HEK293 (cell line): Measurements from ENCODE around the gene HOATZ.

Source experiments
- CTCF ChIA-PET: fragments of 350-600 bp; formaldehyde crosslinking; extraction: SDS; loops from one replicate; lab custom pipeline; 2021; ENCODE audit warnings: antibody characterized with exemption; lab: Yijun Ruan, JAX
- POLR2A ChIA-PET: fragments of 300-600 bp; formaldehyde crosslinking; extraction: SDS; loops from one replicate; lab custom pipeline; 2020; ENCODE audit warnings: antibody characterized with exemption, inconsistent platforms; lab: Yijun Ruan, JAX
- H3K27ac ChIP-seq: fragments of 200-500 bp; sonication (Bioruptor generic); 2 replicates; pipeline ENCODE4 v1.5.1; 2014; ENCODE audit warnings: low read depth, low read length, control low read depth, inconsistent platforms; ENCODE audit errors: extremely low read depth
- H3K36me3 ChIP-seq, 2 experiments: fragments of 200-500 bp in 1 of 2; sonication (Bioruptor generic) in 1 of 2; 1 replicate in 1 of 2; 2 replicates in 1 of 2; pipeline ENCODE4 v1.5.1; 2014 to 2017; ENCODE audit warnings: inconsistent platforms in 2 of 2, low read length in 2 of 2; ENCODE audit not compliant: control insufficient read depth in 2 of 2, insufficient read depth in 1 of 2
- H3K4me1 ChIP-seq: fragments of 200-500 bp; sonication (Bioruptor generic); 2 replicates; pipeline ENCODE4 v1.5.1; 2014; ENCODE audit warnings: mild to moderate bottlenecking, low read length, inconsistent platforms; ENCODE audit not compliant: control insufficient read depth, insufficient read depth
- H3K4me3 ChIP-seq: 2 replicates; pipeline ENCODE4 v1.5.1; 2011; ENCODE audit warnings: low read depth, mild to moderate bottlenecking, control low read depth, low read length, moderate library complexity
- H3K9me3 ChIP-seq: fragments of 200-500 bp; sonication (Bioruptor generic); 2 replicates; pipeline ENCODE4 v1.5.1; 2014; ENCODE audit warnings: low read depth, low read length, inconsistent platforms; ENCODE audit not compliant: control insufficient read depth, insufficient read depth
- GLIS1 ChIP-seq: fragments of 450-650 bp; formaldehyde crosslinking; IDR thresholded peaks from 2 replicates; pipeline ENCODE4 v1.5.1; 2016; ENCODE audit warnings: missing biosample characterization, missing genetic modification characterization
- PBX3 ChIP-seq: sonication (generic); formaldehyde crosslinking; IDR thresholded peaks from 2 replicates; pipeline ENCODE4 v1.8.1; 2022; ENCODE audit warnings: mild to moderate bottlenecking, moderate library complexity, missing genetic modification reagents
- RBAK ChIP-seq: fragments of 450-650 bp; formaldehyde crosslinking; IDR thresholded peaks from 2 replicates; pipeline ENCODE4 v1.5.1; 2016; ENCODE audit warnings: missing biosample characterization, missing genetic modification characterization
- TRIM28 ChIP-seq: IDR thresholded peaks from 2 replicates; pipeline ENCODE4 v1.6.1; 2011; ENCODE audit warnings: low read length, control low read depth, borderline replicate concordance
- ZNF138 ChIP-seq: fragments of 450-650 bp; formaldehyde crosslinking; IDR thresholded peaks from 2 replicates; pipeline ENCODE4 v1.5.1; 2016; ENCODE audit warnings: missing biosample characterization, missing genetic modification characterization, borderline replicate concordance
- ZNF214 ChIP-seq: fragments of 450-650 bp; formaldehyde crosslinking; IDR thresholded peaks from 2 replicates; pipeline ENCODE4 v1.5.1; 2017; ENCODE audit warnings: missing biosample characterization, mild to moderate bottlenecking, missing genetic modification characterization, borderline replicate concordance
- ZNF239 ChIP-seq: fragments of 450-650 bp; formaldehyde crosslinking; IDR thresholded peaks from 2 replicates; pipeline ENCODE4 v1.5.1; 2016; ENCODE audit warnings: missing biosample characterization, missing genetic modification characterization
- ZNF426 ChIP-seq: fragments of 450-650 bp; formaldehyde crosslinking; IDR thresholded peaks from 2 replicates; pipeline ENCODE4 v1.5.1; 2017; ENCODE audit warnings: missing biosample characterization, missing genetic modification characterization, mild to moderate bottlenecking, inconsistent platforms, moderate library complexity
- ZNF433 ChIP-seq: fragments of 450-650 bp; formaldehyde crosslinking; IDR thresholded peaks from 2 replicates; pipeline ENCODE4 v1.5.1; 2016; ENCODE audit warnings: missing biosample characterization, missing genetic modification characterization, low read depth
- ZNF521 ChIP-seq: fragments of 450-650 bp; formaldehyde crosslinking; IDR thresholded peaks from 2 replicates; pipeline ENCODE4 v1.5.1; 2017; ENCODE audit warnings: missing biosample characterization, mild to moderate bottlenecking, missing genetic modification characterization
- ZNF548 ChIP-seq: fragments of 450-650 bp; formaldehyde crosslinking; IDR thresholded peaks from 2 replicates; pipeline ENCODE4 v1.5.1; 2016; ENCODE audit warnings: missing biosample characterization, missing genetic modification characterization
- ZNF549 ChIP-seq: fragments of 450-650 bp; IDR thresholded peaks from 2 replicates; pipeline ENCODE4 v1.5.1; 2018; ENCODE audit warnings: missing biosample characterization, missing genetic modification characterization, mild to moderate bottlenecking, inconsistent platforms, moderate library complexity
- ZNF610 ChIP-seq: fragments of 450-650 bp; formaldehyde crosslinking; IDR thresholded peaks from 2 replicates; pipeline ENCODE4 v1.5.1; 2016; ENCODE audit warnings: missing biosample characterization, missing genetic modification characterization, borderline replicate concordance
- ZNF623 ChIP-seq: fragments of 450-650 bp; formaldehyde crosslinking; IDR thresholded peaks from 2 replicates; pipeline ENCODE4 v1.5.1; 2016; ENCODE audit warnings: missing biosample characterization, missing genetic modification characterization
- ZNF624 ChIP-seq: fragments of 450-650 bp; formaldehyde crosslinking; IDR thresholded peaks from 2 replicates; pipeline ENCODE4 v1.5.1; 2017; ENCODE audit warnings: missing biosample characterization, missing genetic modification characterization
- ZNF626 ChIP-seq: fragments of 450-650 bp; sonication (Bioruptor Pico); formaldehyde crosslinking; IDR thresholded peaks from 2 replicates; pipeline ENCODE4 v1.5.1; 2018; ENCODE audit warnings: missing biosample characterization, missing genetic modification characterization, inconsistent platforms
- ZNF830 ChIP-seq: fragments of 450-650 bp; IDR thresholded peaks from 2 replicates; pipeline ENCODE4 v1.5.0; 2018; ENCODE audit warnings: missing biosample characterization, missing genetic modification characterization, low read depth, mild to moderate bottlenecking, moderate library complexity
- ZSCAN23 ChIP-seq: fragments of 450-650 bp; formaldehyde crosslinking; IDR thresholded peaks from 2 replicates; pipeline ENCODE4 v1.5.1; 2016; ENCODE audit warnings: missing biosample characterization, missing genetic modification characterization
- ZSCAN4 ChIP-seq: fragments of 450-650 bp; formaldehyde crosslinking; IDR thresholded peaks from 2 replicates; pipeline ENCODE4 v1.5.1; 2017; ENCODE audit warnings: missing biosample characterization, missing genetic modification characterization
- TF ChIP-seq, protein P1 (sequence below): fragments of 450-650 bp; formaldehyde crosslinking; IDR thresholded peaks from 2 replicates; pipeline ENCODE4 v1.5.1; 2016; ENCODE audit warnings: missing biosample characterization, missing genetic modification characterization
- TF ChIP-seq, protein P2 (sequence below): fragments of 450-650 bp; formaldehyde crosslinking; IDR thresholded peaks from 2 replicates; pipeline ENCODE4 v1.5.1; 2016; ENCODE audit warnings: missing biosample characterization, missing genetic modification characterization, borderline replicate concordance
- TF ChIP-seq, protein P3 (sequence below): fragments of 450-650 bp; IDR thresholded peaks from 2 replicates; pipeline ENCODE4 v1.5.1; 2018; ENCODE audit warnings: missing biosample characterization, mild to moderate bottlenecking, missing genetic modification characterization
- TF ChIP-seq, protein P4 (sequence below): fragments of 450-650 bp; formaldehyde crosslinking; IDR thresholded peaks from 2 replicates; pipeline ENCODE4 v1.5.1; 2016; ENCODE audit warnings: missing biosample characterization, missing genetic modification characterization, low read depth

The HOATZ gene

GRCh38 chr11:111522426-111522825 is 7.8 kb downstream of the HOATZ start:
- TF ChIP-seq ZNF610 (tag by site-specific recombination) = no peak
- TF ChIP-seq ZNF433 = no peak
- no peak for TF ChIP-seq ZNF624 (tag by site-specific recombination)
- no peak for TF ChIP-seq ZNF548 (tag by site-specific recombination)
- TF ChIP-seq, protein P1, sequence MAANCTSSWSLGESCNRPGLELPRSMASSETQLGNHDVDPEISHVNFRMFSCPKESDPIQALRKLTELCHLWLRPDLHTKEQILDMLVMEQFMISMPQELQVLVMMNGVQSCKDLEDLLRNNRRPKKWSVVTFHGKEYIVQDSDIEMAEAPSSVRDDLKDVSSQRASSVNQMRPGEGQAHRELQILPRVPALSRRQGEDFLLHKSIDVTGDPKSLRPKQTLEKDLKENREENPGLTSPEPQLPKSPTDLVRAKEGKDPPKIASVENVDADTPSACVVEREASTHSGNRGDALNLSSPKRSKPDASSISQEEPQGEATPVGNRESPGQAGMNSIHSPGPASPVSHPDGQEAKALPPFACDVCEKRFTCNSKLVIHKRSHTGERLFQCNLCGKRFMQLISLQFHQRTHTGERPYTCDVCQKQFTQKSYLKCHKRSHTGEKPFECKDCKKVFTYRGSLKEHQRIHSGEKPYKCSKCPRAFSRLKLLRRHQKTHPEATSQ (tag by site-specific recombination) = no peak
- TF ChIP-seq PBX3 (CRISPR knock-in tag) = no peak
- no peak for TF ChIP-seq ZNF623 (tag by site-specific recombination)
- no peak for TF ChIP-seq ZSCAN4 (tag by site-specific recombination)
- no peak for TF ChIP-seq RBAK (tag by site-specific recombination)
- H3K9me3 ChIP-seq = no peaks in the 10 kb centered on the region
- CTCF ChIA-PET = interaction anchor here (0.6 kb wide), 2 partner anchors 43 to 68 kb away, joined by 3 to 4 read pairs; no protein-coding TSS in a partner anchor
- H3K4me1 ChIP-seq = no peaks in the 10 kb centered on the region
- no peak overlapping the region for H3K27ac ChIP-seq
- no peaks in the 10 kb centered on the region for H3K36me3 ChIP-seq
- POLR2A ChIA-PET = no interaction called here
- H3K4me3 ChIP-seq = no peak overlapping the region

DNA sequence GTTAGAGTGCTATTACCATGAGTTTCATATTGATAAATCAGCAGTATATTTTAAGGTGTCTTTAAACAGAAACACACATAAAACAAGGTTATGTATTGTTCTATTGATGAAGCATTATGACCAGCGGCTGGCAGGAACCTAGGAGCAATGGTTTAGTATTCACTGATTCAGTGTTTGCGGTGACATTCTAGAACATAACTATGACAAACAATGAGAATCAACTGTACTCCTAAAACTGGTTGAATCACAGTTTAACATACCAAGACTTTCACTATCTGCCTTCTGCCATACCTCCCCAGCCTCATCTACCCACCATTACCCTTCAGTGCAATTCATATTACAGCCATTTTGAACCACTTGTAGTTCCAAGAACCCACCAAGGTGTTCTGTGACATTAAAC is 8.8 kb downstream of the HOATZ start:
- no peak for TF ChIP-seq ZNF521 (tag by site-specific recombination)
- no peak for TF ChIP-seq GLIS1 (tag by site-specific recombination)
- no peak for TF ChIP-seq TRIM28
- TF ChIP-seq ZNF138 = no peak
- TF ChIP-seq, protein P2, sequence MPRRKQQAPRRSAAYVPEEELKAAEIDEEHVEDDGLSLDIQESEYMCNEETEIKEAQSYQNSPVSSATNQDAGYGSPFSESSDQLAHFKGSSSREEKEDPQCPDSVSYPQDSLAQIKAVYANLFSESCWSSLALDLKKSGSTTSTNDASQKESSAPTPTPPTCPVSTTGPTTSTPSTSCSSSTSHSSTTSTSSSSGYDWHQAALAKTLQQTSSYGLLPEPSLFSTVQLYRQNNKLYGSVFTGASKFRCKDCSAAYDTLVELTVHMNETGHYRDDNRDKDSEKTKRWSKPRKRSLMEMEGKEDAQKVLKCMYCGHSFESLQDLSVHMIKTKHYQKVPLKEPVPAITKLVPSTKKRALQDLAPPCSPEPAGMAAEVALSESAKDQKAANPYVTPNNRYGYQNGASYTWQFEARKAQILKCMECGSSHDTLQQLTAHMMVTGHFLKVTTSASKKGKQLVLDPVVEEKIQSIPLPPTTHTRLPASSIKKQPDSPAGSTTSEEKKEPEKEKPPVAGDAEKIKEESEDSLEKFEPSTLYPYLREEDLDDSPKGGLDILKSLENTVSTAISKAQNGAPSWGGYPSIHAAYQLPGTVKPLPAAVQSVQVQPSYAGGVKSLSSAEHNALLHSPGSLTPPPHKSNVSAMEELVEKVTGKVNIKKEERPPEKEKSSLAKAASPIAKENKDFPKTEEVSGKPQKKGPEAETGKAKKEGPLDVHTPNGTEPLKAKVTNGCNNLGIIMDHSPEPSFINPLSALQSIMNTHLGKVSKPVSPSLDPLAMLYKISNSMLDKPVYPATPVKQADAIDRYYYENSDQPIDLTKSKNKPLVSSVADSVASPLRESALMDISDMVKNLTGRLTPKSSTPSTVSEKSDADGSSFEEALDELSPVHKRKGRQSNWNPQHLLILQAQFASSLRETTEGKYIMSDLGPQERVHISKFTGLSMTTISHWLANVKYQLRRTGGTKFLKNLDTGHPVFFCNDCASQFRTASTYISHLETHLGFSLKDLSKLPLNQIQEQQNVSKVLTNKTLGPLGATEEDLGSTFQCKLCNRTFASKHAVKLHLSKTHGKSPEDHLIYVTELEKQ (tag by site-specific recombination) = no peak
- TF ChIP-seq, protein P3, sequence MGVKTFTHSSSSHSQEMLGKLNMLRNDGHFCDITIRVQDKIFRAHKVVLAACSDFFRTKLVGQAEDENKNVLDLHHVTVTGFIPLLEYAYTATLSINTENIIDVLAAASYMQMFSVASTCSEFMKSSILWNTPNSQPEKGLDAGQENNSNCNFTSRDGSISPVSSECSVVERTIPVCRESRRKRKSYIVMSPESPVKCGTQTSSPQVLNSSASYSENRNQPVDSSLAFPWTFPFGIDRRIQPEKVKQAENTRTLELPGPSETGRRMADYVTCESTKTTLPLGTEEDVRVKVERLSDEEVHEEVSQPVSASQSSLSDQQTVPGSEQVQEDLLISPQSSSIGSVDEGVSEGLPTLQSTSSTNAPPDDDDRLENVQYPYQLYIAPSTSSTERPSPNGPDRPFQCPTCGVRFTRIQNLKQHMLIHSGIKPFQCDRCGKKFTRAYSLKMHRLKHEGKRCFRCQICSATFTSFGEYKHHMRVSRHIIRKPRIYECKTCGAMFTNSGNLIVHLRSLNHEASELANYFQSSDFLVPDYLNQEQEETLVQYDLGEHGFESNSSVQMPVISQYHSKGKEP (tag by site-specific recombination) = no peak
- TF ChIP-seq ZNF830 (tag by site-specific recombination) = no peak
- TF ChIP-seq ZNF426 (tag by site-specific recombination) = no peak
- TF ChIP-seq ZNF214 = no peak
- TF ChIP-seq ZSCAN23 = no peak
- no peak for TF ChIP-seq ZNF626
- TF ChIP-seq ZNF549 (tag by site-specific recombination) = no peak
- TF ChIP-seq, protein P4, sequence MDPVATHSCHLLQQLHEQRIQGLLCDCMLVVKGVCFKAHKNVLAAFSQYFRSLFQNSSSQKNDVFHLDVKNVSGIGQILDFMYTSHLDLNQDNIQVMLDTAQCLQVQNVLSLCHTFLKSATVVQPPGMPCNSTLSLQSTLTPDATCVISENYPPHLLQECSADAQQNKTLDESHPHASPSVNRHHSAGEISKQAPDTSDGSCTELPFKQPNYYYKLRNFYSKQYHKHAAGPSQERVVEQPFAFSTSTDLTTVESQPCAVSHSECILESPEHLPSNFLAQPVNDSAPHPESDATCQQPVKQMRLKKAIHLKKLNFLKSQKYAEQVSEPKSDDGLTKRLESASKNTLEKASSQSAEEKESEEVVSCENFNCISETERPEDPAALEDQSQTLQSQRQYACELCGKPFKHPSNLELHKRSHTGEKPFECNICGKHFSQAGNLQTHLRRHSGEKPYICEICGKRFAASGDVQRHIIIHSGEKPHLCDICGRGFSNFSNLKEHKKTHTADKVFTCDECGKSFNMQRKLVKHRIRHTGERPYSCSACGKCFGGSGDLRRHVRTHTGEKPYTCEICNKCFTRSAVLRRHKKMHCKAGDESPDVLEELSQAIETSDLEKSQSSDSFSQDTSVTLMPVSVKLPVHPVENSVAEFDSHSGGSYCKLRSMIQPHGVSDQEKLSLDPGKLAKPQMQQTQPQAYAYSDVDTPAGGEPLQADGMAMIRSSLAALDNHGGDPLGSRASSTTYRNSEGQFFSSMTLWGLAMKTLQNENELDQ = no peak
- no peak for TF ChIP-seq ZNF239 (tag by site-specific recombination)
- ChIA-PET CTCF (interaction anchor here (0.6 kb wide), 1 partner anchor 67 kb away, joined by 3 read pairs; no protein-coding TSS in a partner anchor), POLR2A (no interaction called here)

More for the DNA sequence above, 8.8 kb downstream of the HOATZ start:
- no peaks in the 10 kb centered on the region for H3K4me1 ChIP-seq
- H3K27ac ChIP-seq = no peak overlapping the region
- H3K4me3 ChIP-seq = no peak overlapping the region
- H3K36me3 ChIP-seq = no peaks in the 10 kb centered on the region
- H3K9me3 ChIP-seq = no peaks in the 10 kb centered on the region
